GM19238 (cell line): ENCODE measurements around the gene SPINT3.
"Not testable (repeated sequence)": the region's sequence is repeated elsewhere in the genome, so short reads cannot be mapped to it uniquely, and the experiment has no call there.

Experiments
- DNase-seq: peaks from one replicate; pipeline ENCODE4 v3.0.0; 2011; ENCODE audit warnings: low spot score; ENCODE audit not compliant: insufficient read length

Gene SPINT3

GRCh38 chr20:45503403-45503802, 12.0 kb downstream of the SPINT3 start:
- DNase-seq = no peak

- no peak for DNase-seq
Observed at GRCh38 chr20:45502561-45502960, 12.9 kb downstream of the SPINT3 start.

GRCh38 chr20:45501600-45501999, 13.8 kb downstream of the SPINT3 start:
- DNase-seq = no peak

GRCh38 chr20:45500022-45500421, 15.4 kb downstream of the SPINT3 start:
- DNase-seq = no peak

- no peak for DNase-seq
Observed at GRCh38 chr20:45497971-45498494, 17.4 kb downstream of the SPINT3 start.

GRCh38 chr20:45496166-45496565, 19.3 kb downstream of the SPINT3 start:
- DNase-seq = no peak

- DNase-seq = no peak
Observed at GRCh38 chr20:45495501-45495941, 19.9 kb downstream of the SPINT3 start.

GRCh38 chr20:45489083-45489531, 26.3 kb downstream of the SPINT3 start:
- DNase-seq = no peak

- DNase-seq = no peak
Observed at GRCh38 chr20:45487231-45487635, 28.2 kb downstream of the SPINT3 start.

- no peak for DNase-seq
Observed at GRCh38 chr20:45485388-45485787, 30.0 kb downstream of the SPINT3 start.

- DNase-seq = no peak
Observed at GRCh38 chr20:45484676-45485075, 30.7 kb downstream of the SPINT3 start.

GRCh38 chr20:45479822-45480221, 35.6 kb downstream of the SPINT3 start:
- no peak for DNase-seq

- DNase-seq = not testable (repeated sequence)
Observed at GRCh38 chr20:45477530-45478148, 37.8 kb downstream of the SPINT3 start.

GRCh38 chr20:45472286-45472685, 43.1 kb downstream of the SPINT3 start:
- not testable (repeated sequence) for DNase-seq

- no peak for DNase-seq
Observed at GRCh38 chr20:45470937-45471336, 44.5 kb downstream of the SPINT3 start.

GRCh38 chr20:45470262-45470931, 45.0 kb downstream of the SPINT3 start:
- DNase-seq = no peak

- no peak for DNase-seq
Observed at GRCh38 chr20:45469336-45470261, 45.8 kb downstream of the SPINT3 start, which contains the start of gene WFDC2. Gene WFDC2, plus strand, starts transcription at chr20:45469753. Its CDS starts 29 bp downstream, at chr20:45469782.

GRCh38 chr20:45467861-45468260, 47.6 kb downstream of the SPINT3 start:
- DNase-seq = no peak

GRCh38 chr20:45467172-45467571, 48.2 kb downstream of the SPINT3 start:
- DNase-seq = no peak

GRCh38 chr20:45465491-45466266, 49.7 kb downstream of the SPINT3 start:
- no peak for DNase-seq

- DNase-seq = no peak
Observed at GRCh38 chr20:45463709-45464108, 51.7 kb downstream of the SPINT3 start.
